Stomach (tissue), 9 donors: ENCODE results near the gene ST8SIA4. TPM values are rescaled to one million over a fixed set of nuclear protein-coding genes. Genes with fewer than 3 reads are reported as not detected.

Experiments
- DNase-seq, 2 donors: peaks; one replicate each; pipeline versions ENCODE4 v3.0.0 to v3.0.0-alpha.2; 2013 to 2019
- H3K27ac ChIP-seq, 5 donors: fragments of 200-600 bp in 4 of 5; sonication (generic) in 4 of 5; one replicate each; pipeline ENCODE4 v1.5.1; 2013 to 2019; ENCODE audit warnings: mild to moderate bottlenecking in 1 of 5, moderate library complexity in 1 of 5
- H3K27me3 ChIP-seq, 3 donors: fragments of 200-600 bp; sonication (generic); one replicate each; pipeline ENCODE4 v1.5.1; 2017 to 2019; ENCODE audit warnings: mixed run types in 1 of 3
- H3K36me3 ChIP-seq, 4 donors: fragments of 200-600 bp; sonication (generic); 1 replicate in 3 of 4; 2 replicates in 1 of 4; pipeline ENCODE4 v1.5.1; 2016 to 2019
- H3K4me1 ChIP-seq, 4 donors: fragments of 200-600 bp; sonication (generic); one replicate each; pipeline ENCODE4 v1.5.1; 2016 to 2019
- H3K4me3 ChIP-seq, 4 donors: fragments of 200-600 bp; sonication (generic) in 3 of 4; one replicate each; pipeline ENCODE4 v1.5.1; 2016 to 2019; ENCODE audit warnings: mild to moderate bottlenecking in 1 of 4
- H3K9me3 ChIP-seq, 4 donors: fragments of 200-600 bp; sonication (generic); one replicate each; pipeline ENCODE4 v1.5.1; 2016 to 2019
- EP300 ChIP-seq: sonication (generic); formaldehyde crosslinking; IDR thresholded peaks from one replicate; pipeline ENCODE4 v1.6.1; 2017; ENCODE audit warnings: antibody characterized with exemption
- POLR2A ChIP-seq, 4 donors: fragments of 450-650 bp; IDR thresholded peaks; one replicate each; pipeline ENCODE4 v1.6.1; 2016; ENCODE audit warnings: antibody characterized with exemption in 4 of 4, control low read depth in 2 of 4, mild to moderate bottlenecking in 1 of 4, moderate library complexity in 1 of 4
- POLR2AphosphoS5 ChIP-seq, 3 donors: sonication (generic); formaldehyde crosslinking; IDR thresholded peaks; one replicate each; pipeline ENCODE4 v1.6.1; 2016; ENCODE audit warnings: antibody characterized with exemption in 3 of 3
- WGBS, 5 donors: extraction: QIAGEN DNeasy Blood & Tissue Kit in 3 of 5; methylation state at CpG; one replicate each; pipeline versions ENCODE4 v1.1.5 to v1.1.7; 2013 to 2018; 5-methylcytosine and 5-hydroxymethylcytosine counted together
- intact Hi-C: fragments of 100-400 bp; cut with DNase I; formaldehyde crosslinking; loops from one replicate; pipeline ENCODE4 v1.15.1; 2023; ENCODE audit warnings: low total_unique reads
- polyA plus RNA-seq, 3 donors: library from polyadenylated mRNA; stranded (reverse); fragments of 200-250 nt; gene quantifications; one replicate each; pipeline ENCODE4 v1.2.3, GENCODE V29; 2013
- total RNA-seq, 5 donors: library from RNA; depleted of rRNA; stranded (reverse); fragments of >200 nt; gene quantifications; one replicate each; pipeline versions ENCODE4 v1.1.0 to v1.2.3, GENCODE V29; 2014 to 2016
- TF ChIP-seq, protein P1 (sequence below), 7 experiments: fragments of 450-650 bp in 4 of 7; fragments of 200-600 bp in 3 of 7; sonication (generic) in 3 of 7; IDR thresholded peaks; one replicate each; pipeline ENCODE4 v1.5.1; 2016 to 2019; ENCODE audit warnings: antibody characterized with exemption in 7 of 7, control low read depth in 2 of 7, mild to moderate bottlenecking in 1 of 7
- donor health status: healthy with polysubstance abuse.
- donor health status: Bipolar disorder and iron deficiency.
- donor health status: healthy.

Gene ST8SIA4
- total and polyA plus RNA-seq, 8 donors, result 0.29 to 7.7 (median 1.9) TPM

DNA sequence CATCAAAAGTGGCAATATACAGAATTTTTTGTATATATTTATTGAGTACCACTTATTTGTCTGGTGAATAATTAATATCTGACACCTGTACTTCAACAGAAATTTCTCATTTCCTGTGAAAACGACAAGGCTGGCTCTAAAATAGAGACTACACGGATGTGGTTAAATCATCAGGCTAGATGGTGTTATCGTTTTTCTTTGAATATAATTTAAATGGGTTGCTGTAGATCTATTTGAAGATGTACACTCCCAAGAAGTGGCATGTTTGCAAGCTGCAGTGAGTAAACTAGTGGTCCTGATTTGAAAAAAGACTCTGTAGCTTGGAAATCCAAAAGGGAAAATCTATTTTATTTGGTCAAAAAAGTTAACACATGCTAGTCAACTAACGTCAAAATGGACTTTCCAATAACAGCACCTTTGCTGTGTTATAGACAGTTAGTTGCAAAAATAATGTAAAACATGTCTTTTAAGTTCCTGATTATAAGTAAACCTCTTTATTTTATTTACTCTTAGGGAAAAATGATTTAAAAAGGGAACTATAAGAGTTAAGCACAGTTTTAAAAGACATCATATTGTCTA lies 13.8 kb downstream of the ST8SIA4 start:
- Histone ChIP-seq H3K4me3 (peak overlapping the region in 1 of 4 donors; percentile 7), H3K9me3 (no peaks in the 10 kb centered on the region), H3K27ac (peak overlapping the region in 2 of 5 donors; percentile 18 to 30), H3K36me3 (no peaks in the 10 kb centered on the region), H3K27me3 (no peaks in the 10 kb centered on the region), H3K4me1 (no peaks in the 10 kb centered on the region)
- intact Hi-C loops, result no loop called here
- DNase-seq, result peak in 1 of 2 donors; percentile 9
- WGBS, 5 donors, result 40 to 54% (median 45%) methylated on average over 4 of the region's 4 CpGs
- TF ChIP-seq EP300 (no peak), POLR2AphosphoS5 (IDR thresholded peaks at IDR 0.05) (no peak), POLR2A (IDR thresholded peaks at IDR 0.05) (no peak)
- TF ChIP-seq, protein P1, sequence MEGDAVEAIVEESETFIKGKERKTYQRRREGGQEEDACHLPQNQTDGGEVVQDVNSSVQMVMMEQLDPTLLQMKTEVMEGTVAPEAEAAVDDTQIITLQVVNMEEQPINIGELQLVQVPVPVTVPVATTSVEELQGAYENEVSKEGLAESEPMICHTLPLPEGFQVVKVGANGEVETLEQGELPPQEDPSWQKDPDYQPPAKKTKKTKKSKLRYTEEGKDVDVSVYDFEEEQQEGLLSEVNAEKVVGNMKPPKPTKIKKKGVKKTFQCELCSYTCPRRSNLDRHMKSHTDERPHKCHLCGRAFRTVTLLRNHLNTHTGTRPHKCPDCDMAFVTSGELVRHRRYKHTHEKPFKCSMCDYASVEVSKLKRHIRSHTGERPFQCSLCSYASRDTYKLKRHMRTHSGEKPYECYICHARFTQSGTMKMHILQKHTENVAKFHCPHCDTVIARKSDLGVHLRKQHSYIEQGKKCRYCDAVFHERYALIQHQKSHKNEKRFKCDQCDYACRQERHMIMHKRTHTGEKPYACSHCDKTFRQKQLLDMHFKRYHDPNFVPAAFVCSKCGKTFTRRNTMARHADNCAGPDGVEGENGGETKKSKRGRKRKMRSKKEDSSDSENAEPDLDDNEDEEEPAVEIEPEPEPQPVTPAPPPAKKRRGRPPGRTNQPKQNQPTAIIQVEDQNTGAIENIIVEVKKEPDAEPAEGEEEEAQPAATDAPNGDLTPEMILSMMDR (IDR thresholded peaks at IDR 0.05), result no peak

DNA sequence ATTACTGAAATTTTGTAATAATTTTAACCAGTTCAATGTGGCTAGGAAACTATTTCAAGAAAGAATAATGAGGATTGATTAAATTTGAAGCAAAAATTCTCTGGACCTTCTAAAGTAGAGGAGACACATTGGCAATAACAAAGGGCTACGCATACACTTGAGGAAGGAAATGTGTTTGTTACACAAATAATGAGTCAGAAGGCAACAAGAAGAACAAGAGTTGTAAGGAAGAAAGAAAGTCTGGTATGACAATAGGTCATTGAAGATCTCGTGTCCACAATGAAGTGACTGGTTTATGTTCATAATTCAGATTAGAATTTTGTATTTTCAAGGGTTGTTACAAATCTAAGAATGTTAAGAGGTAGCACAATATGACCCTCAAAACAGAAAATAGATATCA lies 25.8 kb downstream of the ST8SIA4 start:
- Histone ChIP-seq H3K27ac (no peak overlapping the region), H3K27me3 (no peaks in the 10 kb centered on the region), H3K9me3 (no peaks in the 10 kb centered on the region), H3K36me3 (no peaks in the 10 kb centered on the region), H3K4me1 (no peaks in the 10 kb centered on the region), H3K4me3 (no peak overlapping the region)
- TF ChIP-seq, protein P1 (IDR thresholded peaks at IDR 0.05), result no peak
- TF ChIP-seq POLR2A (IDR thresholded peaks at IDR 0.05), result no peak
- 63 to 71% (median 66%) methylated on average over 2 of the region's 2 CpGs for WGBS, 5 donors
- intact Hi-C loops, result no loop called here
- no peak for DNase-seq

DNA sequence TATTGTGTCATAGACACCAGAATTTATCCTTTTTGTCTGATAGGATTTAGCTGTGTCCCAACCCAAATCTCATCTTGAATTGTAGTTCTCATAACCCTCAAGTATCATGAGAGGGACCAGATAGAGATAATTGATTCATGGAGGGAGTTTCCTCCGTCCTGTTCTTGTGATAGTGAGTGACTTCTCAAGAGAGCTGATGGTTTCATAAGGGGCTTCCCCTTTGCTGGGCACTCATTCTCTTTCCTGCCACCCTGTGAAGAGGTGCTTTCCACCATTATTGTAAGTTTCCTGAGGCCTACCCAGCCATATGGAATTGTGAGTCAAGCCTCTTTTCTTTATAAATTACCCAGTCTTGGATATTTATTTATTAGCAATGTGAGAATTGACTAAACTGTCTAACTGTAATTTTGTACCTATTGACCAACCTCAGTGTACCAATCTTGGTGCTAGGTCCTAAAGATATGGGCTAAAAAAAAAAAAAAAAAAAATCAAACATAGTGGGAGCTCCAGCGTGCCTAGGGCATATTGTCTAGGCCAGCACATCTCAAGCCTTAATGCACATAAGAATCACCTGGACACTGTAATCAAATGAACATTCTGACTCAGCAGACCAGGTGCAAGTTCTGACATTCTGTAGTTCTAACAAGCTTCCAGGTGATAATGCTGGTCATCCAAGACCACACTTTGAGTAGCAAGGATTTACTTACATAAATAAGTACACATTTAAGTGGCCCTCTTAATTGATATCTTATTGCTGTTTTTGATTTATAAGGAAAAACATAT lies 30.5 kb downstream of the ST8SIA4 start:
- no peaks in the 10 kb centered on the region for H3K27me3 ChIP-seq
- intact Hi-C loops, result no loop called here
- no peaks in the 10 kb centered on the region for H3K9me3 ChIP-seq
- H3K4me1 ChIP-seq, result no peaks in the 10 kb centered on the region
- H3K36me3 ChIP-seq, result no peaks in the 10 kb centered on the region
- H3K27ac ChIP-seq, result no peak overlapping the region
- TF ChIP-seq, protein P1 (IDR thresholded peaks at IDR 0.05), result no peak
- TF ChIP-seq POLR2A (IDR thresholded peaks at IDR 0.05), result no peak
- no peak for TF ChIP-seq EP300
- no peak for TF ChIP-seq POLR2AphosphoS5 (IDR thresholded peaks at IDR 0.05)
- H3K4me3 ChIP-seq, result no peak overlapping the region
- 75 to 89% (median 84%) methylated on average over 2 of the region's 2 CpGs for WGBS, 5 donors
- DNase-seq, result no peak

DNA sequence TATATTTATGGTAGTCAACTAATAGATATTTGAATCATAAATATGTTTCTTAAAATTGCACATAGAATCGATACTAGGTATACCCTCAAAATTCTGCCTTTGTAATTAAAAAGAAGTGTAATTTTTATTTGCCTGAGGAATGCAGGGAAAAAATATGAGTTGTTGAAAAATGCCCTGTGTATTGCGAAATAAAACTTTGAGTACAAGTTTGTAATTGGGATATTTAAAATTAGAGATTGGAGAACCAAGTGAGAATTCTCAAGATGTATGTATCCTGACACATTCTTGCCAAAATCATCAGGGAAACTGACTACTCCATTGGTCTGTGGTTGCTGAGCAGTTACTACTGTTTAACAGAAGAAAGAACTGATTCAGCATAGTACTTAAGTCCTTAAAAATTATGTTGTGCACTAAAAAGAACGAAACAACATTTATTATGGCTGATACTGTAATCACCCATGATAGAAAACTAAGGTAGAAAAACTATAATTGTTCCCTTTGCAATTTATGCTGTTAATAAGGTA lies 36.0 kb downstream of the ST8SIA4 start:
- WGBS, 5 donors, result 70 to 89% (median 87%) methylated on average over 3 of the region's 3 CpGs
- no peaks in the 10 kb centered on the region for H3K27me3 ChIP-seq
- H3K9me3 ChIP-seq, result no peaks in the 10 kb centered on the region
- TF ChIP-seq POLR2A (IDR thresholded peaks at IDR 0.05) (no peak), POLR2AphosphoS5 (IDR thresholded peaks at IDR 0.05) (no peak), EP300 (no peak)
- TF ChIP-seq, protein P1 (IDR thresholded peaks at IDR 0.05), result no peak
- H3K27ac ChIP-seq, result no peak overlapping the region
- DNase-seq, result no peak
- no peaks in the 10 kb centered on the region for H3K4me1 ChIP-seq
- intact Hi-C loops, result no loop called here
- no peak overlapping the region for H3K4me3 ChIP-seq
- no peaks in the 10 kb centered on the region for H3K36me3 ChIP-seq
